Peyer's patch (tissue), 4 donors: ENCODE results near the gene TGFBI.

Source experiments
- CTCF ChIP-seq, 6 experiments: fragments of 450-650 bp in 4 of 6; fragments of 200-600 bp in 2 of 6; sonication (generic) in 1 of 6; IDR thresholded peaks; one replicate each; pipeline ENCODE4 v1.5.1; 2017 to 2019; ENCODE audit warnings: antibody characterized with exemption in 6 of 6, mild to moderate bottlenecking in 3 of 6, moderate library complexity in 1 of 6
- POLR2A ChIP-seq, 2 donors: fragments of 450-650 bp; IDR thresholded peaks; one replicate each; pipeline ENCODE4 v1.5.1; 2017; ENCODE audit warnings: antibody characterized with exemption in 2 of 2, mild to moderate bottlenecking in 2 of 2, moderate library complexity in 2 of 2

- TF ChIP-seq CTCF (IDR thresholded peaks at IDR 0.05), result no peak
- no peak for TF ChIP-seq POLR2A (IDR thresholded peaks at IDR 0.05)
Measured at GRCh38 chr5:136000147-136000546, 28.6 kb upstream of the TGFBI start.
